ENCODE measurements around the gene DLG3.
"Not testable (repeated sequence)": the region's sequence is repeated elsewhere in the genome, so short reads cannot be mapped to it uniquely, and the experiment has no call there.

DLG3 gene

DNA sequence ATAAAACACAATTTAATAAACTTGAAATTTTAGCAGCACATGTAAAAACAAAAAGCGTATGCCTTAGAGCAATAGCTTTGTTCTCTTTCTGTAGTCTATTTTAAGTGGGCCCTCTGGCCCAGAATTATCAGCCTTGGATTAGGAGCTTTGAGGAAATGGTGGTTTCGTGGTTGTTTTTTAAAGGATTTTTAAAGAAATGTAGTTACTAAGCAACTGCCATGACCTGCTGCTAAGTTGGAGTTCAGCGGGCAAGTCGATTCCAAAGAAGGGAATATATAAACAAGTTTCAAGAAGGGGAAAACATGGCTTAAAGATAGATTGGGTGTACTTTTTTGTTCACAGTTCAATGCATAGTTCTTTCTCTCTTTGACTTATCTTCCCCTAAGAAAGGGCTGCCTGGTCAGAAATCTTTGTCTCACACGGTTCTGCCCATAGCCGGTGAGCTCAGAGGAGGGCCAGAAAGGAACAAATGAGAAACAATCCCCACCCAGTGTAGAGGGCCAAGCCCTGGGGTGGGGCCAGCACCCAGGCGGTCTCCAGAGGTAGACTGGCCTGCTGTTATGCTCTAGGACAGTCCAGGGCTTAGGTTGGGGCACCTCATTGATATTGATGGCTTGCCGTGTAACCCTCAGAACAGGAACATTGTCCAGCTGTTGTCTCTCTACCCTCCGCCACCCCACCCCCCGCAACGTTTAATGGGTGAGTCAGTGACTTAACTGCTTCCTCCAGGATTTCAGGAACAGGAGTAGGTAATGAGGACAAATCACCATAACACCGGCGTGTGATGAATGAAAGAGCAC is 32.5 kb downstream of the DLG3 start:
- no peak for DNase-seq

DNA sequence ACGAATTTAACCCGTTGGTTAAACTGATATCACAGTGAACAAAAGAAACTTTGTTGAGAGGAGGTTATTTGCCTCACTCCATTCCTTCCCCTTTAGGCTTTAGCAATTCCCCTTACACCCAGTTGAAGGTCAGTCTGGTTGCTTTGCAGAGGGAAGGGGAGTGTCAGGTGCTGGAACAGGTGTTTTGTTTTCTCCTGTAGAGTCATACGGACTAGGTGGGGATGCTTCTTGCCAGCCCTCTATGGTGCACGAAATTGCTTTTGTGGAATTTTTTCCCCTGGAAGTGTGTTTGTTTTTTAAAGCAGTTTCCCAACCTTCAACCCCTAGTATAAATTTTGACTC is 33.1 kb downstream of the DLG3 start:
- DNase-seq, result no peak

DNA sequence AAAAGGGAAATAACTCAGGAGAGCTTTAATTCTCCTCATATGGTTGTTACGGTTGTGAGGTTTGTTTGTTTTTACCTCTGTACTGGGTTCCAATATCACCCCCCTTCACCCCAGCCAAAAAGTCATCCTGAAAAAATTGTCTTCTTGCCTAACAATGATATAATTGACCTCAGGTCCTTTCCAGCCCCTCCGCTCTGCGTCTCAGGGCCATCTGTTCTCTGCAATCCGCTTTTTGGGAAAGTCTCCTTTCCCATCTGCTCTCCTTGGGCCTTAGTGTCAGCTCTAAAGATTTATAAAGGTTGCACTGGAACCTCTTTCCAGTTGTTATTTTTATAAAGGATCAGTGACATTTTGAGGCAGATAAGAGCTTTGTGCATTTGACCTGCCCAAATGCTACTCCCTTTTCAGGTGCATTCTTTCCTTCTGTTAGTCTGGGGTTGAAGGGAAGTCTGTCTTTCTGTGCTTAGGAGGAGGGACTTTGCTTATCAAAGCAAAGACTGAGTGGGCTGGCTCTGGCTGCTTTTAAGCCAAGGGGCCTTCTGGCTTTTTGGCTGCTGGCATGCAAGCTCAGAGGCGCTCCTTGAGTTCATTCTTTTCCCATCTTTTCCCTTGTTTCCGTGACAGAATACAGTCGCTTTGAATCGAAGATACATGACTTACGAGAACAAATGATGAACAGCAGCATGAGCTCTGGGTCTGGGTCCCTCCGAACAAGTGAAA is 34.1 kb downstream of the DLG3 start:
- DNase-seq, result no peak

DNA sequence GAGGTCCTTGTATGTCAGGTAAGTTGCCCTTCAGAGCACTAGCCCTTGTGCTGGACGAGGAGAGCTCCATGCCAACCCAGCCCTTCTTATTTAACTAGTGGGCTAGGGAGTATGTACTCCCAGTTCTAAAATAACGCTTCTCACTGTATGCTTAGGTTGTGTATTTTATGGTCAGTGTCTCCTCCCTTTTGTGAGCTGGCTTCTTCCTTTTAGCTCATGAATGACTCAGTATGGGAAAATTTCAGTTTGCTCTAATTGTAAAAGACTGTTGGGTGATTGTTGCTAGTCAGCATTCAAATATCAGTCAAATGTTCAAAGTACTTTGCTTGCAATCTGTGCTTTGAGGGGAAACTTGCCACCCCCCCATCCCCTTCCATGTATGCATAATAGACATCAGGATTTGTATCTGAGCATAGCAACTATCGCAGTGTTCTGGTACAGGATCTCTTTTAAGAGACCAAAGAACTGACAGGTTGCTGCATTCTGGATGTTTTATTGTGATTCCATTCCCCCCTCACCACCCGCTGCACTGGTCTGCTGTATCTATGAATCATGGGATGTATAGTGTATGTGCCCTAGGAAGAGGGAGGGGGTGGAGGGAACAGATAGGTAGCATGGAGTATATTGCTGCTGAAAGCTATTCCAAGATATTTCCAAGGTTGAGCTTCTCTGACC is 34.7 kb downstream of the DLG3 start:
- no peak for DNase-seq

- no peak for DNase-seq
Observed at GRCh38 chrX:70479922-70480659, 35.5 kb downstream of the DLG3 start.

- DNase-seq, result no peak
Observed at GRCh38 chrX:70480660-70481018, 36.0 kb downstream of the DLG3 start.

GRCh38 chrX:70481471-70482270 is 37.0 kb downstream of the DLG3 start:
- no peak for DNase-seq

DNA sequence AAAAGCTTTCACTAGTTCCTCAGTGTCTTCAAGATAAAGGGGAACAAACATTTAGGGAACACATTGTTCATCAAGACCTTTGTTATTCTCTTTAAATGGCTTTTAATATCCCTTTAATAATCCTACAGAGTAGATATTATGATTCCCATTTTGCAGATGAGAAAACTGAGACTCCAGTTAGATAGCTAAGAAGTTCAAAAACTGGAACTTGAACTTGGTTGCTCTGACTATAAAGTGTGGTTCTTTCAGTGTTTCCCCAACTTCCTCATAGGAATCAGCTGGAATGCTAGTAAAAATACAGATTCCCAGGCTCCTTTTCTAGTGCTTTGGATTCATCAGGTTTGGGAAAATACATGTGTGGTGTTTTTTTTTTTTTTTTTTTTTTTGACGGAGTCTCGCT is 37.7 kb downstream of the DLG3 start:
- DNase-seq, result no peak

DNA sequence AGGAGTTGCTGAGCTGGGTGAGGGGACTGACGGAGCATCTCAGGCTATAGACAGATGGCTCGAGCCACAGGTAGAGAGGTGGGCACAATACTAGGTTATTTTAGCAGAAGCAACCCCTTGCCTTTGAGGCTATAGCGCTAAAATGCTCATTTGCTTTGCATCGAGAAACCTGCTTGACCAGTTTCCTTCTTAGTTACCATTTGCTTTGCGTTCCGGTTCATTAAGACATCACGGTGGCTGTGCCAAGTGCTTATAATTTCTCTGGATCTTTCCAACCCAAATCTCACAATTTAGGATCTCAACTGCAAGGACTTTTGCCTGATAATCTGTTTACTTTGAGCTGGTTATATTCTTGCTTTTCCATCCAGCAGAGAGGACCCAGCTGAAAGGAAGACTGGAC is 40.8 kb downstream of the DLG3 start:
- no peak for DNase-seq

GRCh38 chrX:70488856-70489255 is 44.2 kb downstream of the DLG3 start:
- DNase-seq, result no peak

- DNase-seq, result no peak
Observed at GRCh38 chrX:70494441-70494840, 49.8 kb downstream of the DLG3 start.

- DNase-seq, result no peak
Observed at GRCh38 chrX:70496491-70496890, 51.9 kb downstream of the DLG3 start.

GRCh38 chrX:70497026-70497425 is 52.4 kb downstream of the DLG3 start:
- DNase-seq, result no peak

DNA sequence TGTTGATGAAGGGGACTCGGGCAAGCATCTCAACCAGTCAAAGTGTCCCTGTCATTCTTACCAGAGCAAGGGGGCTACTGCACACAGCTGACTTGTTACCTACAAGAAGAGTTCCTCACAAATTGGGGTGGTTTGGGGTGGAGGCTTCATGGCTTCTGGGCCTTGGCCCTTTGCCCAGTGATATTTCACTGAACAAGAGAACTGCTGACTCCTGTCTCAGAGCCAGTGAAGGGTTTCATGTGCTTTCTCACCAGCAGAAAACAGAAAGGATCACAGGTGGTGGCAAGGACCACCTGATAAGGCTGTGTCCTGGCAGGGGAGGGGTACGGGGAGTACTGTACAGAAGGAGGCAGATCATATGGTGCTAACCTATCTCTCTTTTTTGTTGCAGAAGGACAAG is 53.5 kb downstream of the DLG3 start:
- no peak for DNase-seq

DNA sequence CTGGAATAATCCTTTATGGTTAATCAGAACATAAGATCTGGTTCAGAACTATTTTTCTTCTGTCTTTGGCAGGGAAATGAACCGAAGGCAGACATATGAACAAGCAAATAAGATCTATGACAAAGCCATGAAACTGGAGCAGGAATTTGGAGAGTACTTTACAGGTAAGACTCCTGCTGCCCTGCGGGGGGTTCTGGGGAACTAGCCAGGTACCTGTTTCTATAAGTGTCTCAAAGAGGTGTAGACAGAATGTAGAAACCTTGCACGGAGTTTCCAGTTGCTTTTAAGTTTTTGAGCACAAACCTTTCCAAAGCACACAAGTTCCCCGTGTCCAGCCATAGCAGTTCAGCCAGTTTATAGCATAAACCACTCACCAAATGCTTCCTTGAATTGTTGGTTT is 56.2 kb downstream of the DLG3 start:
- no peak for DNase-seq

DNA sequence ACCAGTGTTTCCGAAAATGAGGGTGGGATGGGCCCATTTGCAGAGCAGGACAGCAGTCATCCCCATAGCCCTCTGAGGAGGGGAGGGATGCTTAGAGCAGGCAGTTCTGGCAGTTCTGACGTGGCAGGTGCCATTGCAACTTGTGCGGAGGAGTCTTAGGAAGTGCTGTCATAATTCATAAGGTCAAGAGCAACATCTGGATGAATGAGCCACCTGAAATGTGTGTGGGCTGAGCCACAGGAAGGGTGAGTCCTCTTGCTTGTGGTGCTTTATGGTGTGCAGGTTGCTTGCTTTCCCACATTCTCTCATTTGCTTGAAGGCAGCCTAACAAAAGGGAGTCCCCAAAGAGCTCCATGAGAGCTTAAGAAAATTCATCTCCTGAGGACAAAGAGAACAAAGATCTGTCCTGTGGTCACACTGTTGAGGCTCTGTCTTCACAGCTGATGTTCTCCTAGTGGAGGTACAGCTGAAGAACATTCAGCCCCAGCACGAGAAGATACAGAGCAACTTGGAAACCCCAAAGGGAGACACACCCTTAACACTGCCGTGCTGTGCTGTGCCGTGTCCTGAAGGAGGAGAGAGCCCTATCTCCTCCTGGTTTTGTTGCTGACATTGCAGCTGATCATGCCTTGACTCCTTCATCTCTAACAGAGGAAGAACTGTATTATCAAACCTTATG is 60.3 kb downstream of the DLG3 start:
- DNase-seq, result no peak

GRCh38 chrX:70505451-70505841 is 60.8 kb downstream of the DLG3 start:
- no peak for DNase-seq

- no peak for DNase-seq
Observed at GRCh38 chrX:70508296-70508911, 63.8 kb downstream of the DLG3 start.

DNA sequence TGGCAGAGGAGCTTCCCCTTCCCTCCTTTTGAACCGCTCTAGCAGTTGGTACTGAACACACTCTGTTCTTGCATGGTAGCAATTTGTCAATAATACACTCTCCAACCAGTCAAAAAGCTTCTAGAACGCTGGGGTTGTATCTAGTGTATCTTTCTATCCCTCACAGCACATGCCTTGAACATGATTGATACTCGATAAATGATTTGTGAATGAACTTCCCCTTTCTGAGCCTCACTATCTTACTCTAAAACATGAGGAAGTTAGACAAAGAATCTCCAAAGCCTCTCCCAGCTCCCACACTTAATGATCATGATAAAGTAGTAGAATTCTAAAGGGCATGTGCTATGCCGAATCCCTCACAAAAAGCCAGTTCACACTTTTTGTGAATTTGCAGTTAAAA is 64.4 kb downstream of the DLG3 start:
- no peak for DNase-seq

DNA sequence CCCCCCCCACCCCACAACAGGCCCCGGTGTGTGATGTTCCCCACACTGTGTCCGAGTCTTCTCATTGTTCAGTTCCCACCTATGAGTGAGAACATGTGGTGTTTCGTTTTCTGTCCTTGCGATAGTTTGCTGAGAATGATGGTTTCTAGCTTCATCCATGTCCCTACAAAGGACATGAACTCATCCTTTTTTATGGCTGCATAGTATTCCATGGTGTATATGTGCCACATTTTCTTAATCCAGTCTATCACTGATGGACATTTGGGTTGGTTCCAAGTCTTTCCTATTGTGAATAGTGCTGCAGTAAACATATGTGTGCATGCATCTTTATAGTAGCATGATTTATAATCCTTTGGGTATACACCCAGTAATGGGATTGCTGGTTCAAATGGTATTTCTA is 70.6 kb downstream of the DLG3 start:
- not testable (repeated sequence) for DNase-seq

DNA sequence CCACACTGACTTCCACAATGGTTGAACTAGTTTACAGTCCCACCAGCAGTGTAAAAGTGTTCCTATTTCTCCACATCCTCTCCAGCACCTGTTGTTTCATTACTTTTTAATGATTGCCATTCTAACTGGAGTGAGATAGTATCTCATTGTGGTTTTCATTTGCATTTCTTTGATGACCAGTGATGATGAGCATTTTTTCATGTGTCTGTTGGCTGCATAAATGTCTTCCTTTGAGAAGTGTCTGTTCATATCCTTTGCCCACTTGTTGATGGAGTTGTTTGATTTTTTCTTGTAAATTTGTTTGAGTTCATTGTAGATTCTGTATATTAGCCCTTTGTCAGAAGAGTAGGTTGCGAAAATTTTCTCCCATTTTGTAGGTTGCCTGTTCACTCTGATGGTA is 71.1 kb downstream of the DLG3 start:
- not testable (repeated sequence) for DNase-seq

- DNase-seq, result no peak
Observed at GRCh38 chrX:70525733-70526132, 81.1 kb downstream of the DLG3 start.
